ENCODE results near the gene SND1. TPM values are rescaled to one million over a fixed set of nuclear protein-coding genes. Genes with fewer than 3 reads are reported as not detected.

SND1 gene
- total RNA-seq, 1 experiment from 2014 or later = 274 TPM

DNA sequence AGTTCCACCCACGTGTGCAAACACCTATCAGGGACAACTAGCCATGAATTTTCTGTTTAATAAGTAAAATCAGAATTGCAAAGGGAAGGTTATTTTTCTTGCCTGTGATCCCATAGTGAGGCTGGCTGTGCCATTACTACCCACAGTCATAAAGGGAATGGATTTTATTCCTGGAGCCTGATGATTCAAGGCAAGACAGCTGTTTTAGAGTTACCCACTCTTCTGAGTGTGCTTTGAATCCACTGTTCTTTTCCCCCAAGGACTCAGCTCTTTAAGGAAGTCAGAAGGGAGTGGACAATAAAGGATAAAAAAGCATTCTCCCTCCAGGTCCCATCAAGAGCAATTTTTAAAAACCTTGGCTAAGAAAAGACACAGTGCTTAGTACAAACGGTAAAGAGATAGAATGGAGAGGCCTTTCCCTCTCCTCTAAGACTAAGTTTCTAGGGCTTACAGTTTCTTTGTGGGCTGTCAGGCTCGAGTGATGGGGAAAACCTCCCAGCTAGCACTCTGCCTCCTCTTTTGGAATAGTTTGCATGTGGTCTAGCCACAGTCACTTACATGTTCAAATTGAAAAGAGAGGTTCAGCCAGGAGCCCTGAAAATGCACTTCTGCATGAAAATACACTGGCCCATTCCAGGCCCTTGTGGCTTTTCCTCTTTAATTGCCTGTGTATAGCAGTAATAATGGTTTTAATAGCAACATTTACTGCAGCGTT lies 384.4 kb downstream of the SND1 start:
- H3K4me3 Mint-ChIP-seq (ENCODE audit: unreplicated experiment) = no peak overlapping the region
- H3K9me3 Mint-ChIP-seq (ENCODE audit: unreplicated experiment) = no peaks in the 10 kb centered on the region
- intact Hi-C loops (cut with micrococcal nuclease; ENCODE audit: unreplicated experiment) = loop anchor here (5.0 kb wide), 1 partner anchor 101 kb away; no protein-coding TSS in a partner anchor
- no peak overlapping the region for H3K27ac Mint-ChIP-seq (ENCODE audit: unreplicated experiment)
- TF ChIP-seq, protein P1, sequence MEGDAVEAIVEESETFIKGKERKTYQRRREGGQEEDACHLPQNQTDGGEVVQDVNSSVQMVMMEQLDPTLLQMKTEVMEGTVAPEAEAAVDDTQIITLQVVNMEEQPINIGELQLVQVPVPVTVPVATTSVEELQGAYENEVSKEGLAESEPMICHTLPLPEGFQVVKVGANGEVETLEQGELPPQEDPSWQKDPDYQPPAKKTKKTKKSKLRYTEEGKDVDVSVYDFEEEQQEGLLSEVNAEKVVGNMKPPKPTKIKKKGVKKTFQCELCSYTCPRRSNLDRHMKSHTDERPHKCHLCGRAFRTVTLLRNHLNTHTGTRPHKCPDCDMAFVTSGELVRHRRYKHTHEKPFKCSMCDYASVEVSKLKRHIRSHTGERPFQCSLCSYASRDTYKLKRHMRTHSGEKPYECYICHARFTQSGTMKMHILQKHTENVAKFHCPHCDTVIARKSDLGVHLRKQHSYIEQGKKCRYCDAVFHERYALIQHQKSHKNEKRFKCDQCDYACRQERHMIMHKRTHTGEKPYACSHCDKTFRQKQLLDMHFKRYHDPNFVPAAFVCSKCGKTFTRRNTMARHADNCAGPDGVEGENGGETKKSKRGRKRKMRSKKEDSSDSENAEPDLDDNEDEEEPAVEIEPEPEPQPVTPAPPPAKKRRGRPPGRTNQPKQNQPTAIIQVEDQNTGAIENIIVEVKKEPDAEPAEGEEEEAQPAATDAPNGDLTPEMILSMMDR (IDR thresholded peaks at IDR 0.05; ENCODE audit: insufficient read depth in 1 of 2, low read depth in 1 of 2, low read length in 1 of 2, severe bottlenecking in 1 of 2, unreplicated experiment in 1 of 2) = no peak
- peaks cover 17% of the 10 kb centered on the region for H3K36me3 Mint-ChIP-seq (ENCODE audit: insufficient read depth, unreplicated experiment)
- ChIA-PET CTCF (interaction anchor here (1.0 to 1.4 kb wide), 2 partner anchors 172 to 173 kb away, joined by 5 to 12 read pairs; no protein-coding TSS in a partner anchor), POLR2A (no interaction called here)
- no TSS peak for BruUV-seq (replicated peaks)
- Histone ChIP-seq H3K36me3 (ENCODE audit: control insufficient read depth, insufficient read depth, low read length) (no peaks in the 10 kb centered on the region; the same call in 1 of the 2 replicates), H3K4me1 (no peaks in the 10 kb centered on the region), H3K4me3 (ENCODE audit: low read depth, low read length) (no peak overlapping the region), H3K9me3 (no peaks in the 10 kb centered on the region), H3K27me3 (replicated peaks; ENCODE audit: control insufficient read depth, insufficient read depth, low read length) (no peaks in the 10 kb centered on the region)
- H3K4me1 Mint-ChIP-seq (ENCODE audit: low read depth, unreplicated experiment) = peaks cover 11% of the 10 kb centered on the region
- no peaks in the 10 kb centered on the region for H3K27me3 Mint-ChIP-seq (ENCODE audit: insufficient read depth, unreplicated experiment)
- no peak for DNase-seq

DNA sequence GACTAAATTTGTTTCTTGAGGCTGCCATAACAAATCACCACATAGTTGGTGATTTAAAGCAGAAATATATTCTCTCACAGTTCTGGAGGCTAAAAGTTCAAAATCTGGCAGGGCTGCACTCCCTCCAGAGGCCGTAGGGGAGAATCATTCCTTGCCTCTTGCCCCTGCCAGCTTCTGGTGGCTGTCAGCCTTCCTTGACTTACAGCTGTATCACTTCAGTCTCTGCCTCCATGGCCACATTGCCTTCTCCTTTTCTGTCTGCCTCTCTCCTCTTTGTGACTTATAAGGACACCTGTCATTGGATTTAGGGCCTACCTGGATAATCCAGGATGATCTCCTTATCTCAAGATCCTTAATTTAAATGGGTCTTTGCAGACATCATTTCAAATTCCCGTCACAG lies 385.1 kb downstream of the SND1 start:
- Histone ChIP-seq H3K36me3 (ENCODE audit: control insufficient read depth, insufficient read depth, low read length) (no peaks in the 10 kb centered on the region; the same call in none of the 2 replicates), H3K4me3 (ENCODE audit: low read depth, low read length) (no peak overlapping the region), H3K27me3 (replicated peaks; ENCODE audit: control insufficient read depth, insufficient read depth, low read length) (no peaks in the 10 kb centered on the region), H3K4me1 (no peaks in the 10 kb centered on the region), H3K9me3 (no peaks in the 10 kb centered on the region)
- no peaks in the 10 kb centered on the region for H3K27me3 Mint-ChIP-seq (ENCODE audit: insufficient read depth, unreplicated experiment)
- peaks cover 19% of the 10 kb centered on the region for H3K36me3 Mint-ChIP-seq (ENCODE audit: insufficient read depth, unreplicated experiment)
- CTCF ChIA-PET = interaction anchor here (1.6 kb wide), 1 partner anchor 173 kb away, joined by 4 read pairs; no protein-coding TSS in a partner anchor
- BruUV-seq (replicated peaks) = no TSS peak
- intact Hi-C loops (cut with micrococcal nuclease; ENCODE audit: unreplicated experiment) = loop anchor here (5.0 kb wide), 1 partner anchor 100 kb away; no protein-coding TSS in a partner anchor
- H3K9me3 Mint-ChIP-seq (ENCODE audit: unreplicated experiment) = no peaks in the 10 kb centered on the region
- TF ChIP-seq, protein P1 (IDR thresholded peaks at IDR 0.05; ENCODE audit: insufficient read depth in 1 of 2, low read depth in 1 of 2, low read length in 1 of 2, severe bottlenecking in 1 of 2, unreplicated experiment in 1 of 2) = no peak
- no peak overlapping the region for H3K27ac Mint-ChIP-seq (ENCODE audit: unreplicated experiment)
- no peak overlapping the region for H3K4me3 Mint-ChIP-seq (ENCODE audit: unreplicated experiment)
- H3K4me1 Mint-ChIP-seq (ENCODE audit: low read depth, unreplicated experiment) = peaks cover 11% of the 10 kb centered on the region
- POLR2A ChIA-PET = no interaction called here
- DNase-seq = no peak

DNA sequence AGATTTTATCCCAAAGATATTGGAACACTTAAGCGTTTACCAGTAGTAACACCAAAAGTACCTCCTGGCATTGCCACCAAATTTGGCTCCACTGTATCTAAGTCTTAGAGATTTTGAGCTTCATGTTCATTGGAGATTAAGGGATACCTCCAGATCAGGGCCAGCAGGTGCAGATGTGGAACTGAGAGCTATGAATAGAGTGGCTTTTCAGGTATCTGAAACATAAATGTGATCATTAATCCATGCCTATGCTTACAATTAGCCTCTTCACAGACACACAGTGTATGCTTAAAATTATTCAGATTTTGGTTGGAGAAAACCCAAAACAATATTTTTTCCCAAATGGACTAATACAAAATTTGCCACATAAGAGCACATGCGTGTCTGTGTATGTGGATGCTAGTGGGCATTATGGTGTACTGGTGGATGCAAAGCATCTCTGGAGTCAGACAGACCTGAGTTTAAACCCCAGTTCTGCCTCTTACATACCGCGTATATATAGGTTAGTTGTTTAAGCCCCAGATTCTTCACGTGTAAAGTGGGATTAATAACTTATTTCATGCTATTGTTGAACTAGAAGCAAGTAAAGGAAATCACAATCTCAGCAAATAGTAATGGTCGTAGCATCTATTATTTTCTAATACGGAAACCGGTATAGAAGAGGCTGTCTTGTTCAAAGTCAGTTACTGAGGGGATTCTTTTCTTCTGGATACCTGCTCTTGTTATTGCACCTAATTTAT lies 386.1 kb downstream of the SND1 start:
- POLR2A ChIA-PET = interaction anchor here (0.5 kb wide), 1 partner anchor 233 kb away, joined by 4 read pairs; no protein-coding TSS in a partner anchor
- no peak for DNase-seq
- no TSS peak for BruUV-seq (replicated peaks)
- H3K27ac Mint-ChIP-seq (ENCODE audit: unreplicated experiment) = no peak overlapping the region
- no peaks in the 10 kb centered on the region for H3K4me1 ChIP-seq
- no peaks in the 10 kb centered on the region for H3K9me3 ChIP-seq
- no peaks in the 10 kb centered on the region; the same call in none of the 2 replicates for H3K36me3 ChIP-seq (ENCODE audit: control insufficient read depth, insufficient read depth, low read length)
- no peaks in the 10 kb centered on the region for H3K9me3 Mint-ChIP-seq (ENCODE audit: unreplicated experiment)
- CTCF ChIA-PET = interaction anchor here (1.6 kb wide), 1 partner anchor 172 kb away, joined by 4 read pairs; no protein-coding TSS in a partner anchor
- H3K36me3 Mint-ChIP-seq (ENCODE audit: insufficient read depth, unreplicated experiment) = peaks cover 20% of the 10 kb centered on the region
- no peaks in the 10 kb centered on the region for H3K27me3 ChIP-seq (replicated peaks; ENCODE audit: control insufficient read depth, insufficient read depth, low read length)
- TF ChIP-seq, protein P1 (IDR thresholded peaks at IDR 0.05; ENCODE audit: insufficient read depth in 1 of 2, low read depth in 1 of 2, low read length in 1 of 2, severe bottlenecking in 1 of 2, unreplicated experiment in 1 of 2) = no peak
- intact Hi-C loops (cut with micrococcal nuclease; ENCODE audit: unreplicated experiment) = loop anchor here (5.0 kb wide), 1 partner anchor 99 kb away; no protein-coding TSS in a partner anchor
- no peak overlapping the region for H3K4me3 ChIP-seq (ENCODE audit: low read depth, low read length)
- H3K4me1 Mint-ChIP-seq (ENCODE audit: low read depth, unreplicated experiment) = peaks cover 11% of the 10 kb centered on the region
- H3K4me3 Mint-ChIP-seq (ENCODE audit: unreplicated experiment) = no peak overlapping the region
- H3K27me3 Mint-ChIP-seq (ENCODE audit: insufficient read depth, unreplicated experiment) = no peaks in the 10 kb centered on the region
